Left lung (tissue), 10 donors: ENCODE results near the gene RAF1. TPM values are rescaled to one million over a fixed set of nuclear protein-coding genes. Genes with fewer than 3 reads are reported as not detected.

Source experiments
- ATAC-seq: fragments of 200-7000 bp; cut with Tn5 transposase; one replicate; pipeline ENCODE4 v1.9.1; 2020; ENCODE audit warnings: moderate library complexity
- DNase-seq, 4 donors: peaks; one replicate each; pipeline ENCODE4 v3.0.0-alpha.2; 2013 to 2020
- H3K27ac ChIP-seq, 2 donors: fragments of 200-600 bp; sonication (generic) in 1 of 2; one replicate each; pipeline versions ENCODE4 v1.5.0 to v1.8.0; 2020 to 2021
- H3K27me3 ChIP-seq, 2 donors: fragments of 200-600 bp; sonication (generic) in 1 of 2; one replicate each; pipeline versions ENCODE4 v1.5.0 to v1.8.0; 2020 to 2021
- H3K36me3 ChIP-seq, 2 donors: fragments of 200-600 bp; sonication (generic) in 1 of 2; one replicate each; pipeline versions ENCODE4 v1.5.0 to v1.8.0; 2020 to 2021
- H3K4me1 ChIP-seq, 2 donors: fragments of 200-600 bp; one replicate each; pipeline ENCODE4 v1.8.0; 2021
- H3K4me3 ChIP-seq, 2 donors: fragments of 200-600 bp; sonication (generic) in 1 of 2; one replicate each; pipeline versions ENCODE4 v1.5.0 to v1.8.0; 2020 to 2021; ENCODE audit warnings: mild to moderate bottlenecking in 1 of 2
- H3K9me3 ChIP-seq, 2 donors: fragments of 200-600 bp; sonication (generic) in 1 of 2; one replicate each; pipeline versions ENCODE4 v1.5.0 to v1.8.0; 2020 to 2021
- CTCF ChIP-seq, 2 donors: fragments of 200-600 bp; sonication (generic) in 1 of 2; IDR thresholded peaks; one replicate each; pipeline versions ENCODE4 v1.5.0 to v1.8.0; 2021; ENCODE audit warnings: antibody characterized with exemption in 2 of 2
- intact Hi-C, 2 donors: fragments of 100-400 bp; cut with DNase I; formaldehyde crosslinking; loops; one replicate each; pipeline versions ENCODE4 v1.11.2 to v1.14.2; 2022
- polyA plus RNA-seq, 6 donors: library from polyadenylated mRNA; unstranded; fragments of 120-200 nt; gene quantifications; one replicate each; pipeline ENCODE4 v1.2.1, GENCODE V29; 2013; ENCODE audit not compliant: insufficient read length in 6 of 6
- total RNA-seq, 2 donors: library from RNA; stranded (reverse); fragmentation: NEBNext Ultra II Directional; extraction: Animal tissue kit (Norgen Biotek cat#: 25700); gene quantifications; one replicate each; pipeline ENCODE4 v1.2.1, GENCODE V29; 2021
- donor health status: DM: no; HTN: yes; CAD: no.
- donor health status: DM: no; HTN: no; CAD: no.

Gene RAF1
- total and polyA plus RNA-seq, 8 donors = 75.8 to 147 (median 128) TPM

GRCh38 chr3:12687948-12688347 lies 24.0 kb upstream of the RAF1 start:
- H3K4me1 ChIP-seq = no peaks in the 10 kb centered on the region
- H3K27me3 ChIP-seq = no peaks in the 10 kb centered on the region
- no peaks in the 10 kb centered on the region for H3K36me3 ChIP-seq
- no peak overlapping the region for H3K27ac ChIP-seq
- H3K9me3 ChIP-seq = no peaks in the 10 kb centered on the region
- no peak overlapping the region for H3K4me3 ChIP-seq
- intact Hi-C loops = no loop called here
- ATAC-seq (no peak), DNase-seq (no peak)
- no peak for TF ChIP-seq CTCF (IDR thresholded peaks at IDR 0.05)

- Histone ChIP-seq H3K27ac (no peak overlapping the region), H3K4me1 (peaks cover 0 to 15% of the 10 kb centered on the region in 2 donors), H3K4me3 (no peak overlapping the region), H3K9me3 (no peaks in the 10 kb centered on the region), H3K27me3 (no peaks in the 10 kb centered on the region), H3K36me3 (no peaks in the 10 kb centered on the region)
- no peak for TF ChIP-seq CTCF (IDR thresholded peaks at IDR 0.05)
- ATAC-seq (no peak), DNase-seq (no peak)
- intact Hi-C loops = no loop called here
These were observed 22.2 kb upstream of the RAF1 start for GRCh38 chr3:12686096-12686495.

GRCh38 chr3:12681943-12682390 lies 18.1 kb upstream of the RAF1 start:
- peaks cover 0 to 33% of the 10 kb centered on the region in 2 donors for H3K4me1 ChIP-seq
- DNase-seq = no peak
- no peak overlapping the region for H3K4me3 ChIP-seq
- intact Hi-C loops = no loop called here
- H3K9me3 ChIP-seq = no peaks in the 10 kb centered on the region
- H3K27me3 ChIP-seq = no peaks in the 10 kb centered on the region
- peak overlapping the region; percentile 10 to 96 for H3K27ac ChIP-seq
- no peaks in the 10 kb centered on the region for H3K36me3 ChIP-seq
- ATAC-seq = peak; percentile 80
- no peak for TF ChIP-seq CTCF (IDR thresholded peaks at IDR 0.05)

DNA sequence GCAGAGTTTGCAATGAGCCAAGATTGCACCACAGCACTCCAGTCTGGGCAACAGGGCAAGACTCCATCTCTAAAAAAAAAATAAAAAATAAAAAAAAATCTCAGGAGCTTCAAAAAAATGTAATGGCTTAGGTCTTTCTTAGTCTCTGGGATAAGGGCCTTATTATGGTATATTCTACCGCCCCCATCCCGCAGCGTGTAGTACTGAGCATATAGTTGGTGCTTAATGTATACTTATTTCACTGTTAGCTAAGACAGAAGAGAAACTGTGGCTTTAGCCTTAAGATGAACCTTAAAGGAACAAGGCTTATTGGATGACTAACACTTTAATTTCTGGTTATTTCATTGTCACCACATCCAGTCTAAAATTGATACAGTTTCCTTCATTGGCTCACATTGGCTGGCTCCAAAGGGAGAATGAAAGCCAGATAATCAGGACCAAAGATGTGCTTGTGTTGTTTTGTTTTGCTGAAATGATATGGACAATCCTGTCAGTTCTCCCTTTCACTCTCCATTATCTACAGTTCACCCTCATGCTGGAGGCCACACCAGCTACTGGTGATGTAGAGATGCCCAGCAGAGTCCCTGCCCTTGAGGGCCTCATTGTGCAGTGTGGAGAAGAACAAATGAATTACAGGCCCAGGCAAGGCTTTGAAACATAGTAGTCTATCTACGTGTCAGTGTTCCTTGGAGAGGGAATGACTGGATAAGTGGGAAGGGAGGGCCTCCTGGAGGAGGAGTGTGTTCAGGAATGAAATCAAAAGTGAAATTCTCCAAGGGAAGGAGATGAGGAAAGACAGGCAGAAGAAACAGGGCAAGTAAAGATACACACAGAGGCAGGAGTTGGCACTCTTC lies 17.4 kb upstream of the RAF1 start:
- Histone ChIP-seq H3K36me3 (no peaks in the 10 kb centered on the region), H3K27me3 (no peaks in the 10 kb centered on the region), H3K4me3 (no peak overlapping the region), H3K9me3 (no peaks in the 10 kb centered on the region), H3K27ac (peak overlapping the region; percentile 10 to 96), H3K4me1 (peaks cover 0 to 38% of the 10 kb centered on the region in 2 donors)
- no peak for TF ChIP-seq CTCF (IDR thresholded peaks at IDR 0.05)
- intact Hi-C loops = no loop called here
- ATAC-seq = no peak
- no peak for DNase-seq

DNA sequence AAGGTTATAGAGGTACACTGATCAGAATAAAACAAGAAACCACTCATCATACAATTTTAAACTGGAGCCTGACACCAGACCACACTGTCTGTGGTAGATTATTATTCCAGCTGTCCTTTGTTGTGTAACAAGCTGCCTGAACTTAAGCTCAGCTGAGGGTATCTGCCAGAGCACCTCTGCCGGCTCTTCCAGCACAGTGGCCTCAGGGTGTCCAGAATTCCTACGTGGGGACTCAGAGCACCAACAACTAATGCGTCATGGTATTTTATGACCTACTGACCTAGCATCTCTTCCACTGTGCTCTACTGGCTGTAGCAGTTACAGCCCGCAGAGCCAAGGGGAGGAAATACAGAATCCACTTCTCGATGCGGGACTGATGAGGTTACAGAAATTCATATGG lies 15.6 kb upstream of the RAF1 start:
- Histone ChIP-seq H3K4me3 (no peak overlapping the region), H3K4me1 (peaks cover 0 to 42% of the 10 kb centered on the region in 2 donors), H3K36me3 (no peaks in the 10 kb centered on the region), H3K9me3 (no peaks in the 10 kb centered on the region), H3K27me3 (no peaks in the 10 kb centered on the region), H3K27ac (no peak overlapping the region)
- DNase-seq = no peak
- no peak for ATAC-seq
- TF ChIP-seq CTCF (IDR thresholded peaks at IDR 0.05) = no peak
- intact Hi-C loops = no loop called here
